Sigmoid colon (tissue), 7 donors: ENCODE measurements around the gene PEX11B. TPM values are rescaled to one million over a fixed set of nuclear protein-coding genes. Genes with fewer than 3 reads are reported as not detected.

Source experiments
- DNase-seq: peaks from one replicate; pipeline ENCODE4 v3.0.0-alpha.2; 2019
- H3K27ac ChIP-seq, 4 donors: fragments of 200-600 bp; sonication (generic); one replicate each; pipeline ENCODE4 v1.5.1; 2016 to 2019; ENCODE audit warnings: mild to moderate bottlenecking in 1 of 4
- H3K27me3 ChIP-seq, 3 donors: fragments of 200-600 bp; sonication (generic); one replicate each; pipeline ENCODE4 v1.5.1; 2019; ENCODE audit warnings: mild to moderate bottlenecking in 1 of 3
- H3K36me3 ChIP-seq, 4 donors: fragments of 200-600 bp; sonication (generic); one replicate each; pipeline ENCODE4 v1.5.1; 2016 to 2019
- H3K4me1 ChIP-seq, 4 donors: fragments of 200-600 bp; sonication (generic); one replicate each; pipeline ENCODE4 v1.5.1; 2017 to 2019
- H3K4me3 ChIP-seq, 4 donors: fragments of 200-600 bp; sonication (generic); one replicate each; pipeline ENCODE4 v1.5.1; 2017 to 2019; ENCODE audit warnings: mild to moderate bottlenecking in 2 of 4, moderate library complexity in 1 of 4
- H3K9me3 ChIP-seq, 4 donors: fragments of 200-600 bp in 3 of 4; sonication (generic) in 3 of 4; one replicate each; pipeline versions ENCODE4 v1.5.1 to v1.6.1; 2013 to 2019
- EP300 ChIP-seq, 4 donors: sonication (generic); formaldehyde crosslinking; IDR thresholded peaks; one replicate each; pipeline ENCODE4 v1.6.1; 2017; ENCODE audit warnings: antibody characterized with exemption in 4 of 4
- POLR2A ChIP-seq, 2 donors: fragments of 450-650 bp; IDR thresholded peaks; one replicate each; pipeline ENCODE4 v1.6.1; 2016; ENCODE audit warnings: antibody characterized with exemption in 2 of 2, mild to moderate bottlenecking in 2 of 2, moderate library complexity in 2 of 2
- POLR2AphosphoS5 ChIP-seq, 4 donors: sonication (generic); formaldehyde crosslinking; IDR thresholded peaks; one replicate each; pipeline ENCODE4 v1.6.1; 2017; ENCODE audit warnings: antibody characterized with exemption in 4 of 4
- WGBS, 2 donors: extraction: QIAGEN DNeasy Blood & Tissue Kit; methylation state at CpG; one replicate each; pipeline ENCODE4 v1.1.7; 2013; 5-methylcytosine and 5-hydroxymethylcytosine counted together
- intact Hi-C: fragments of 100-400 bp; cut with DNase I; formaldehyde crosslinking; loops from one replicate; pipeline ENCODE4 v1.15.1; 2023
- polyA plus RNA-seq, 3 donors: library from polyadenylated mRNA; stranded (reverse); fragments of 200-250 nt; gene quantifications; one replicate each; pipeline ENCODE4 v1.2.3, GENCODE V29; 2013
- total RNA-seq, 4 donors: library from RNA; depleted of rRNA; stranded (reverse); fragments of >200 nt; gene quantifications; one replicate each; pipeline ENCODE4 v1.1.0, GENCODE V29; 2016
- TF ChIP-seq, protein P1 (sequence below), 4 experiments: fragments of 450-650 bp in 3 of 4; fragments of 200-600 bp in 1 of 4; IDR thresholded peaks; one replicate each; pipeline ENCODE4 v1.5.1; 2016 to 2019; ENCODE audit warnings: antibody characterized with exemption in 4 of 4, mild to moderate bottlenecking in 3 of 4, moderate library complexity in 2 of 4
- donor health status: healthy with polysubstance abuse.
- donor health status: Bipolar disorder and iron deficiency.
- donor health status: healthy.

Gene PEX11B
- total and polyA plus RNA-seq, 7 donors = 20.2 to 41.8 (median 22.5) TPM

GRCh38 chr1:145947551-145947950 lies 29.0 kb upstream of the PEX11B start:
- Histone ChIP-seq H3K9me3 (no peaks in the 10 kb centered on the region), H3K4me1 (peaks cover 0 to 48% (median 31%) of the 10 kb centered on the region in 4 donors), H3K27ac (no peak overlapping the region), H3K36me3 (peaks cover 0 to 41% (median 9%) of the 10 kb centered on the region in 4 donors), H3K27me3 (no peaks in the 10 kb centered on the region), H3K4me3 (no peak overlapping the region)
- intact Hi-C loops = no loop called here
- DNase-seq = no peak
- TF ChIP-seq POLR2AphosphoS5 (IDR thresholded peaks at IDR 0.05) = no peak
- TF ChIP-seq, protein P1, sequence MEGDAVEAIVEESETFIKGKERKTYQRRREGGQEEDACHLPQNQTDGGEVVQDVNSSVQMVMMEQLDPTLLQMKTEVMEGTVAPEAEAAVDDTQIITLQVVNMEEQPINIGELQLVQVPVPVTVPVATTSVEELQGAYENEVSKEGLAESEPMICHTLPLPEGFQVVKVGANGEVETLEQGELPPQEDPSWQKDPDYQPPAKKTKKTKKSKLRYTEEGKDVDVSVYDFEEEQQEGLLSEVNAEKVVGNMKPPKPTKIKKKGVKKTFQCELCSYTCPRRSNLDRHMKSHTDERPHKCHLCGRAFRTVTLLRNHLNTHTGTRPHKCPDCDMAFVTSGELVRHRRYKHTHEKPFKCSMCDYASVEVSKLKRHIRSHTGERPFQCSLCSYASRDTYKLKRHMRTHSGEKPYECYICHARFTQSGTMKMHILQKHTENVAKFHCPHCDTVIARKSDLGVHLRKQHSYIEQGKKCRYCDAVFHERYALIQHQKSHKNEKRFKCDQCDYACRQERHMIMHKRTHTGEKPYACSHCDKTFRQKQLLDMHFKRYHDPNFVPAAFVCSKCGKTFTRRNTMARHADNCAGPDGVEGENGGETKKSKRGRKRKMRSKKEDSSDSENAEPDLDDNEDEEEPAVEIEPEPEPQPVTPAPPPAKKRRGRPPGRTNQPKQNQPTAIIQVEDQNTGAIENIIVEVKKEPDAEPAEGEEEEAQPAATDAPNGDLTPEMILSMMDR (IDR thresholded peaks at IDR 0.05) = no peak
- no peak for TF ChIP-seq EP300 (IDR thresholded peaks at IDR 0.05)
- no peak for TF ChIP-seq POLR2A (IDR thresholded peaks at IDR 0.05)
- WGBS, 2 donors = 87% methylated on average over 4 of the region's 4 CpGs

GRCh38 chr1:145946477-145946986 lies 28.0 kb upstream of the PEX11B start:
- 53 to 83% methylated on average over 4 of the region's 4 CpGs for WGBS, 2 donors
- intact Hi-C loops = no loop called here

GRCh38 chr1:145944532-145944931 lies 26.0 kb upstream of the PEX11B start:
- H3K36me3 ChIP-seq = peaks cover 0 to 56% (median 13%) of the 10 kb centered on the region in 4 donors
- no peaks in the 10 kb centered on the region for H3K27me3 ChIP-seq
- no peak overlapping the region for H3K4me3 ChIP-seq
- peaks cover 0 to 23% (median 13%) of the 10 kb centered on the region in 4 donors for H3K4me1 ChIP-seq
- WGBS, 2 donors = 44 to 68% methylated on average over 3 of the region's 3 CpGs
- H3K27ac ChIP-seq = no peak overlapping the region
- no peak for TF ChIP-seq POLR2A (IDR thresholded peaks at IDR 0.05)
- no peak for DNase-seq
- H3K9me3 ChIP-seq = no peaks in the 10 kb centered on the region
- intact Hi-C loops = no loop called here

More at GRCh38 chr1:145946477-145946986, 28.0 kb upstream of the PEX11B start:
- H3K27ac ChIP-seq = no peak overlapping the region
- no peak overlapping the region for H3K4me3 ChIP-seq
- DNase-seq = no peak
- H3K36me3 ChIP-seq = peaks cover 0 to 46% (median 13%) of the 10 kb centered on the region in 4 donors
- H3K4me1 ChIP-seq = peaks cover 0 to 42% (median 27%) of the 10 kb centered on the region in 4 donors
- TF ChIP-seq, protein P1 (IDR thresholded peaks at IDR 0.05) = no peak
- TF ChIP-seq EP300 (IDR thresholded peaks at IDR 0.05) = no peak
- no peak for TF ChIP-seq POLR2A (IDR thresholded peaks at IDR 0.05)
- TF ChIP-seq POLR2AphosphoS5 (IDR thresholded peaks at IDR 0.05) = no peak
- no peaks in the 10 kb centered on the region for H3K9me3 ChIP-seq
- H3K27me3 ChIP-seq = no peaks in the 10 kb centered on the region

GRCh38 chr1:145942871-145943270 lies 24.4 kb upstream of the PEX11B start:
- peaks cover 0 to 8% (median 4%) of the 10 kb centered on the region in 4 donors for H3K4me1 ChIP-seq
- H3K27me3 ChIP-seq = no peaks in the 10 kb centered on the region
- no peak for TF ChIP-seq EP300 (IDR thresholded peaks at IDR 0.05)
- TF ChIP-seq POLR2A (IDR thresholded peaks at IDR 0.05) = no peak
- no peak for TF ChIP-seq POLR2AphosphoS5 (IDR thresholded peaks at IDR 0.05)
- TF ChIP-seq, protein P1 (IDR thresholded peaks at IDR 0.05) = no peak
- no peaks in the 10 kb centered on the region for H3K9me3 ChIP-seq
- 91% methylated on average over 6 of the region's 6 CpGs for WGBS, 2 donors
- no peak for DNase-seq
- peaks cover 0 to 69% (median 13%) of the 10 kb centered on the region in 4 donors for H3K36me3 ChIP-seq
- no peak overlapping the region for H3K4me3 ChIP-seq
- intact Hi-C loops = no loop called here
- H3K27ac ChIP-seq = no peak overlapping the region

GRCh38 chr1:145942405-145942804 lies 23.9 kb upstream of the PEX11B start:
- Histone ChIP-seq H3K27me3 (no peaks in the 10 kb centered on the region), H3K9me3 (no peaks in the 10 kb centered on the region), H3K27ac (no peak overlapping the region), H3K4me3 (no peak overlapping the region), H3K36me3 (peaks cover 0 to 72% (median 15%) of the 10 kb centered on the region in 4 donors), H3K4me1 (peaks cover 0 to 4% (median 1%) of the 10 kb centered on the region in 4 donors)
- 92 to 93% methylated on average over 4 of the region's 4 CpGs for WGBS, 2 donors
- intact Hi-C loops = no loop called here
- no peak for TF ChIP-seq EP300 (IDR thresholded peaks at IDR 0.05)
- TF ChIP-seq, protein P1 (IDR thresholded peaks at IDR 0.05) = no peak
- no peak for TF ChIP-seq POLR2A (IDR thresholded peaks at IDR 0.05)
- TF ChIP-seq POLR2AphosphoS5 (IDR thresholded peaks at IDR 0.05) = no peak
- DNase-seq = no peak
